Suprapubic skin (tissue), 4 donors: Measurements from ENCODE around the gene RNF6.

Experiments
- CTCF ChIP-seq, 2 donors: fragments of 200-600 bp in 1 of 2; fragments of 450-650 bp in 1 of 2; sonication (generic) in 1 of 2; IDR thresholded peaks; one replicate each; pipeline ENCODE4 v1.5.1; 2016 to 2019; ENCODE audit warnings: antibody characterized with exemption in 2 of 2, mild to moderate bottlenecking in 1 of 2, moderate library complexity in 1 of 2
- EP300 ChIP-seq: sonication (generic); formaldehyde crosslinking; IDR thresholded peaks from one replicate; pipeline ENCODE4 v1.6.1; 2017; ENCODE audit warnings: antibody characterized with exemption
- POLR2A ChIP-seq, 2 donors: fragments of 450-650 bp; IDR thresholded peaks; one replicate each; pipeline ENCODE4 v1.6.1; 2017; ENCODE audit warnings: antibody characterized with exemption in 2 of 2, mild to moderate bottlenecking in 2 of 2, moderate library complexity in 2 of 2
- POLR2AphosphoS5 ChIP-seq, 3 donors: sonication (generic); formaldehyde crosslinking; IDR thresholded peaks; one replicate each; pipeline ENCODE4 v1.6.1; 2017; ENCODE audit warnings: antibody characterized with exemption in 3 of 3

GRCh38 chr13:26247608-26248007 lies 25.5 kb upstream of the RNF6 start:
- no peak for TF ChIP-seq CTCF (IDR thresholded peaks at IDR 0.05)
- TF ChIP-seq EP300 = no peak
- TF ChIP-seq POLR2AphosphoS5 (IDR thresholded peaks at IDR 0.05) = no peak
- no peak for TF ChIP-seq POLR2A (IDR thresholded peaks at IDR 0.05)
